Left hindlimb (tissue), 1 donor: ENCODE results near the gene ME3.

Experiments
- DNase-seq: peaks from one replicate; pipeline ENCODE4 v3.0.0-alpha.2; 2018

Gene ME3

DNA sequence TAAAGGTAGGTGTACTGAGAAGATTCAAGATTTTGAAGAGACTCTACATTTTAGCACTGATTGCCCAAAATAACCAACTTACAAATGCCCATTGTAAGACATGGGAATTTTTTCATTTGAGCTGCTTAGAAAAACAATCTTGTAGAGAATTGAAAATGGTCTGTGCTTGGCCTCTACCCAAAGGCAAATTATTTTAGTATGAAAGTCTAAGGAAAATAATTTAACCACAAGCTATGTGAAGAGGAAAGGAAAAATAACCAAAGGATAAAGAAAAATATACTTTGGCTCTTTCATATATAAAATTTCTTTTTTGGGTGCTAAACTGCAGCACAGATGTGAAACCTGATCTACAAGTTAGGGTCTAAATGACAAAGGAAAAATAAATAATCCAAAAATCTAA, 54.9 kb downstream of the ME3 start:
- no peak for DNase-seq

DNA sequence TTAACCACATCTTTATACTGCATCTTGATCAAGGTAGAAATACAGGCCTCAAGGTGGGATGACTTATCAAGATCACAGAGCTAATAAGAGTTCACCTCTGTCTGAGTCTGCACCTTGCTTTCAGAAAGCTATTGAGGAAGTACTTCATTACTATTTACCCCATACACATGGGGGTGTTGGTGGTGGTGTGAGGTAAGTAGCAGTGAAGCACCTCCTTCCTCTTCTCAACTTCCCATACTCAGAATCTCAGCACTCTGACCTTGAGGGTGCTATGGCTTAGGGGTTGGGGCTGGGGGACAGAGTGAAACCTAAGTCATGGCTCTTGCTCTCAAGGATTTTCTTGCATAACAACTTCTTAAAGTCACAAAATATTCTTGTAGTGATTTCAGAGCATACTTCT, 56.9 kb downstream of the ME3 start:
- DNase-seq = no peak

DNA sequence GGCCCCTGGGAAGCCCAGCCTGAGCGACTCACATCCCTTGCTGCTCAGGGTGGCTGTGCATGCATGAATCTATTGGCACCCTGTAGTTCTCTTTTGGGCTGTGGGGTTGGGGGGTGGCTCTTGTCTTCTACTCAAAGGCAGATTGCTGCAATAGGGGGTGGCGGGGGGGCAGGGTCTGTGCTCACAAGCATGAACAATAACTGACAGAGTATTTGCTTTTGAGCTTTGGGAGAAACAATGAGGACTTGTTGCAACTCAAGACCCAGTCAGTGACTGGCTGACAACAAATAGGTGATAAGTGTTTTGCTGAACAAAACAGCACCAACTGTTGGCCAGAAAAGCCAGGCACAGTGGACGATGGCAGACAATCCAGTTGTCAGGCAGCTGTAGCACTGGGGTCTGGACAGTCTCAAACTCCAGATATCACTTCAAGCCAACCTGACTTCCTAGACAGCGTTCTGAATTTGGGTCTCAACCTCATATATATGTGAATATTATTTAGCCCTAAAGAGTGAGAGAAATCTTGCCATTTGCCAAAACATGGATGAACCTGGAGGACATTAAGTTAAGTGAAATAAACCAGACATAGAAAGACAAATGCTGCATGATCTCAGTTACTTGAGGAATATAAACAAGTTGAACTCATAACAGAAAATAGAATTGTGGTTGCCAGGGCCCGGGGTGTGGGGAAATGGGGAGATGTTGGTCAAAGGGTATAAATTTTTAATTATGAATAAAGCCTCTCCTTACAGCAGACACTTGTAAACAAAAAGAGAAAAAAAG, 61.7 kb downstream of the ME3 start:
- no peak for DNase-seq

DNA sequence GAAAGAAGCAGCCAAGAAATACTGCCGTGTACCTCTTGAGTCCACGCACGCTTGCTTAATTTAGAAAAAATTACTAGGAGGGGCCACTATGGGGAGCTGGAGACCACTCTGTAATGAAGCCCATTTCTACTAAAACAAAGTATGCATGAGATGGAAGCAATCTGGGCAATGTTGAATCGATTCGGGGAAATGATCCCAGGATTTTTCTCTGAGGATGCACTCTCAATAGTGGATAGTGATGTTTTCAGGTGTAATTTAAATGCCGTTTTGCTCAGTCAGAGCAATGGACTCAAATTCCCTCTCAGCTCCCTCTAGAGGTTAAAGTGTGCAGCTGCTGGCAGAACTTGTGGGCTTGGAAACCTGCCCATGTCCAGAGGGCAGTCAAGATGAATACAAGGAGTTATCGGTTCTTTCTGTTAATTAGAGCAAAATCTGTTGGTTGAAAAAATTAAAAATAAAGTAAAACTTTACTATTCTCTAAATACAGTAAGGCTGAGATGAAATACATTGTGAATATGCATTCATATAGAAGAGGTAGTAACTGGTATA, 64.1 kb downstream of the ME3 start:
- peak; percentile 82 for DNase-seq

DNA sequence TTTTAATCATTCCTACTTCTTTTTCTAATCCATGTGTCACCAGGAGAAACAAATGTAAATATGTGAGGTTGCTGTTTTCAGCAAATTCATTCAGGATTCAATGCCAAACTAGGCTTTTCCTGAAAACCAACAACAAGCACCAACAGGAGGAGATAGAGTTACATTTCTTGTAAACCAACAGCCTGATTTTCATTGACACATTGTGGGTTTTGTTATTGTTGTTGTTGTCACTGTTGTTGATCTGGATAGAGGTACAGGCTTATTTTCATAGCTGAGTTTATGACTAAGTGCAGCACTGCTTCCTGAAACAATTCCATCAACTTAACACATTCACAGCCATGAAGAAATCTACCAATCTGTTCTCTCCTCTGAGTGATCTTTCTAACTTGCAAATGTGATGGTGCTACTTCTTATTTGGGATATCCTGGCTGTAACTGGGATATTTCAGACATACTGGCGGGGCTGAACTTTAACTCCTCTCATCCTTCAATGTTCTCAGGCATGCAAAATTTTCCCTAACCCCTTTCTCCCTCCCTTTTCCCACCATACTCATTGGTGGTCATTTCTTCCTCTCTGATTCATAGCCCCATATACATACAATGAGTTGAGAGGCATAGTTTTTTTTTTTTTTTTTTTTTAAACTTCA, 65.5 kb downstream of the ME3 start:
- DNase-seq = no peak

DNA sequence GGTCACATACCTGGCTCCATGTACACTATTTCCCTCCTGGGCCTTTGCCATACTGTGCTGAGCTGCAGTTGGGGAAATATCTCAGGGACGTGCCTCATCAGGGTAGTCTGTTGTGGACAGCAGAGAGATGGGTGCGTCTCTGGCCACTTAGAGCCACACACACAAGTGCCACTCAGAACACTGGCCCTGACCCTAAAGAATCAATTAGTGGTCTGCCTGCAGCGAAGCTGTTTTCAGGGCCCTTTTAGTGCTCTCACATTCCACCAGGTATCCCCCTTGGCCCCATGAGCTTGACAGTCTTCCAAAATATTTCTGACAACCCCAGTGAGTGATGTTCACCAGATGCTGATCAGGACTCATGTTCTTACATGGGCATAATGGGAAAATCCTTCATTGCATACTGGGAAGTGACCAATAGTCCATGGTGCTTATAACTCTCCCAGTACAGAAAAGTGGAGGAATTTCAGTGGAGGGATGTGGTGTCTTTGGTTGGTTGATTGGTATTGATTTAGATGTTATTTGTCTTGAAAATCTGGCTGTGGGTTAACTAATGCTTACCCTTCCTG, 66.1 kb downstream of the ME3 start:
- DNase-seq = no peak

DNA sequence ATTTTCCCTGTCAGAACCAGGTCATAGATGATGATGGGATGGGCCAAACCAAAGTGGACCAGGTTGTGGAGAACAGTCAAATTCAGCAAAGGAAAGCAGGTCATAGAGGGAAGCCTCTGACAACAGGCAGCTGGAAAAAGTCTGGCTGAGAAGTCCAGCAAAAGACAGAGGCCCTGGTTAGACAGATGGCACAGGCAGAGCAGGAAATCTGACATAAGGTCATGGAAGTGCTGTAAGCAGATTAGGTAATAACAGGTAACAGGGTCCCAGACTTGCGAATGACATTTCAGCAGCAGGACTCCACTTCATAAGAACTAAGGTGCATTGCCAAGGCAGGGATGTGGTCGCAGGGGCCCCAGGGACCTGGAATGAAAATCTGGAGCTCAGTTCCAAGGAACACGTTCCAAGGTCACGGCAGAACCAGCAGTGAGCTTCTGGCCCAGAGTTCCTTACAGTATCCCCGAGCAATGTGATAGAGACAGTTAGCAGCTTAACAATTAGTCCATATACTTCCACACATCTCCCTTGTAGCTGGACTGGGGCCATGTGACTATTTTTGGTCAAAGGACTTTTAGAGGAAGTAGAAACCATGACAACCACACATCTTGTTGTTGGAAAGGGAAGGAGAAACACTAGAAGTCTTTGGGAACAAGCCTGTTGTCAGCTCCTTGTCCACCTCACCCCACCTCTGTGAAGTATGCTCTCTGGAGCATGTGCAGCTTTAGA, 75.4 kb downstream of the ME3 start:
- peak; percentile 74 for DNase-seq

DNA sequence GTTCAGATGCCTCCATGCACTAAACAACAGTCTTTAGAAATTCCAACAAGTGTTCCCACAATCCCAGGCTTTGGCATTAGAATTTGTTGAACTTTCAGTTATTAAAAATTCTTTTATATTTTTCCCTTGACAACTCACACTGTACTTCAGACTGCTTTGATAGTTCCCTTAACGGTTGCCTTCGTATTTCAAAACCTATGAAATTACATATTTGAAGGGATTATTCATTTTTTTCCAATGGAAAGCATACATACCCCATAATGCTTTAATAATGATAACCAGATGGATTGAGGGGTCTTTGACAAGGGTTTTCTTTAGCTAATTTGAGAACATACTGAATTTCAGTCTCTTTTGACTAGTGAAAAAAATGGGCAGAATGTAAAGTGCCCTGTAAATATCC, 76.5 kb downstream of the ME3 start:
- DNase-seq = no peak

DNA sequence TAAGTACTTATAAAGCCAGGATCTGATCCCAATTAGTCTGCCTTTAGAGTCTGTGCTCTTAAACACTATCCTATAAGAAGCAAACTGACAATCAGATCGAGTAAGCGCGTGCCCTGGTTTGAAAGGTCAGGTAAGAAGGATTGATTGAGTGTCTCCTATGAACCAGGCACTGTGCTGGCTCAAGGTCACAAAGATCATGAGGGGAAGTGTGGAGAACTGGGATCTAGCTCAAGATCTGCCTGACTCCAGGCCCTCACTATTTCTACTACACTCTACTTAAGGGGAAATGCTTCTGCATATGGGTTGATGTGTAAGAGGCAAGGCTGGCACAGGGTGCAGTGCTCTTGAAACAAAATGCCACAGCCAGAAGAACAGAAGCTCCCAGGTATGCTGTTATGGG, 77.0 kb downstream of the ME3 start:
- no peak for DNase-seq

DNA sequence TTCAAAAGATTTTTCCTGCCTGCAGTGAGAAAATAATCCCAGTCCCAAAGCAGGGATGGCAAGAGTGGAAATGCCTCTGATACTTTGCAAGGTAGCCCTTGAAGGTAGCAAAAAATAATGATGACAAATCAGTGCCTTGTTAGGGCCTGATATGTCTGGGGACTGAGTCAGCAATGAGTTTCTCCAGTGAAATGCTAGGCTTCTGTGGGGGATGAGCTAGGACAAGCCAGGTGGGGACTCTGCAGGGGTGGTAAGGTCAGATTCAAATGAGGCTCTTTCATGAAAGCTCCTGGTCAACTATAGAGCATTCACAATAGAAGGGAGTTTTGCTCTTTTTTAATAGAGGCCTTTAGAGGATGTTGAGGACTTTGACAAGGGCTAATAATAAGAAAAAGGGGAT, 77.7 kb downstream of the ME3 start:
- no peak for DNase-seq

DNA sequence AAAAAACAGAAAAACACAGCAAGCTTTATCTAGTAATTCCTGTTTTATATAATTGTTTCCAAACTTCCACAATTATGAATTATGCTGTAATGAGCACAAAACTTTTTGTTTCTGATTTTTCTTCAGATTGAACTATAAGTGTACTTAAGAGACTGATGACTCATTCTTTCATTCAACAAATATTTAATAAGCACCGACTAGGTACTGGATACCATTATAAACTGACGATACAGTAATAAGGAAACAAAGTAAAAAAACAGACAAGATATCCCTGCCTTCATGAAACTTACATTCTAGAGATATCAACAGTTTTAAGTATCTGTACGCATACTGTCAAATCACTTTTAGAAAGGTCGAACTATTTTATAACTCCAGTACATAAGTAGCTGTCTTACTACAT, 78.6 kb downstream of the ME3 start:
- DNase-seq = no peak

DNA sequence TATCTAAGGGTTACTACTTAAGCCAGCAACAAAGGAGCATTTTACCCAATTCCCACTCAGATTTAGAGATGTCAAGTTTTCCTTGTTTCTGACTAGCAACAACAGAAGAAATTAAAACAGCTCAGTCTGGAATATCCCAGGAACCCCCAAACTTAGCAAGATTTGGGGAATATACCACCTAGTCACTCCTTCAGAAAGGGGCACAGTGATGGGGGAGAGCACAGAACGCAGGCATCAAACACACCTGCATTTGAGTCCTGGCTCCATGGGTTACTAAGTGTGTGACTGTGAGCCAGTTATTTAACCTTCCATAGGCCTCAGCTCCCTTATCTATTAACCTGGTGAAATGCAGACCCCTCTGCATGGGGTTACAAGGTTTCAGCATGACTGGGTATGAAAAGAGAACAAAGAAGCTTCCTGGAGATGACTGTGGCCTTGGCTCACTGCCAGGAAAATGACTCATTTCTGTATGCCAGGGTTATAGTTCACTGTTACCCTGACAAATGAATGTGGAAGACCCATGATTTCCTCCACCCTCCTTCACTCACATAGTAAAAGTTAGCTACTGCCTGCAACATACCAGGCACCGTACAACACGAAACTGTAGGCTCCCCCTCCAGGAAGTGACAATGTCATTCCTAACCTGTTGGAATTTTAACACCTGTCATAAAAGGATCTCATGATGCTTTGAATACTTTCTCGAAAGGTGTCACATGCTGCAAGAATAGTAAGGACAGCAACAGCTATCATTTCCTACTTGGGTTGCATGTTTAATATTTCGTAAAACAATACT, 79.6 kb downstream of the ME3 start:
- DNase-seq = no peak

DNA sequence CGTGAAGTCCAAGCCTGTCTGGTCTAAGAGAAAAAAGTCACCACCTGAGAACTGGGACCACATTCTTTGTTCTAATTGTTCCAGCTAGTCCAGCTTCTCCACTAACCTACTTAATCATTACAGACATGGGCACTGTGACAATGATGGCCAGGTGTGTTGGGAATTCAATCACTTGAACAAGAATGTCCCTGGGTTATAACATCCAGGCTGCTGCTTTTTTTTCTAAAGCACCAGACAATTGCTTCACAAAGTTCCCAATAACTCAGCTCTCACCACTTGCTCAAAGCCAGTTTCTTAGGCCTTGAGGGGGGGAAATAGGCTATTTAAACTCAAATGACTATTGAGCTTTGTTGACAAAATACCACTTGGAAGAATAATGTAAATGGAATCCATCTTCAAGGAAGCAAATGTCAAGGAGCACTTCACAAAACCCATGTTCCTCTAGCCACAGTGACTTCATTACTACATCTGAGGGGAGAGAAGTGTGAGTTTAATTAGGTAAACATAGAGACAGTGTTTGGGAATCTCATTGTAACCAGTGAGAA, 80.3 kb downstream of the ME3 start:
- no peak for DNase-seq

DNA sequence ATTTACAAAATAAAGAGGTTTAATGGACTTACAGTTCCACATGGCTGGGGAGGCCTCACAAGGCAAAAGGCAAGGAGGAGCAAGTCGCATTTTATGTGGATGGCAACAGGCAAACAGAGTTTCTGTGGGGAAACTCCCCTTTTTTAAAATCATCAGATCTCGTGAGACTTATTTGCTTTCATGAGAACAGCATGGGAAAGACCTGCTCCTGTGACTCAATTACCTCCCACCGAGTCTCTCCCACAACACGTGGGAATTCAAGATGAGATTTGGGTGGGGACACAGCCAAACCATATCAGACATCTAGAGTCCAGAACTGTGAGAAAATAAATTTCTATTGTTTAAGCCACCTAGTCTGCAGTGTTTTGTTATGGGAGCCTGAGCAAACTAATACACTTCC, 80.8 kb downstream of the ME3 start:
- DNase-seq = no peak

DNA sequence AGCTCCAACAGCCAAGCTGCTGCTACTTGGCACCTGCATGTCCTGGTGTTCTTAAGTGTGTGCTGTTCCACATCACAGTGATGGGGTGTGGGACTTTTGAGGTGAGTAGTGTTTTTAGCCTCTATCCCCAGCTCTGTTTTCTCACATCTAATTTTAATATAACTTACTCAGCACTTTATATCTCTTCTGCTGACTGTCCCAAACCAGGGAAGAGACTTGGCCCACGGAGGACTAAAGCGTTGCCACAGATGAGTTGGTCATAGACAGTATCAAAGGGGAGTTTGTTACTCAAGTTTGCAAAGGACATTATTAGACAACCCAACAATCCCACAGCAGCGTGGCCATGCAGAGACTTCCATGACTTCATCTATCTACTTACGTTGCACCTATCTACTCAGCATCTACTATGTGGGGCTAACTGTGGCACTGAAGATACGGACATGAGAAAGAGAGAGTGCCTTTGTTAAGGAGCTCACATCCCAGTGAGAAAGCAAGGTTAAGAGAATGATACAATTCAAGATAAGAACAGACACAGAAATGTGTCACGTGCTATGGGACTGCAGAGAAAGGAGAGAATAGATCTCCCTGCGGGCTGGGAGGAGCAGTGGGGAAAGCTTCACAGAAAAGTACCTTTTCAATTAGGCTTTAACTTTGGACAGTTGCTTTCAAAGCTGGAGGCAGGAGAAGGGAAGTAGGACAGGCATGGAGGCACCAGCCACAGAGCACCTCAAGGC, 82.4 kb downstream of the ME3 start:
- no peak for DNase-seq

DNA sequence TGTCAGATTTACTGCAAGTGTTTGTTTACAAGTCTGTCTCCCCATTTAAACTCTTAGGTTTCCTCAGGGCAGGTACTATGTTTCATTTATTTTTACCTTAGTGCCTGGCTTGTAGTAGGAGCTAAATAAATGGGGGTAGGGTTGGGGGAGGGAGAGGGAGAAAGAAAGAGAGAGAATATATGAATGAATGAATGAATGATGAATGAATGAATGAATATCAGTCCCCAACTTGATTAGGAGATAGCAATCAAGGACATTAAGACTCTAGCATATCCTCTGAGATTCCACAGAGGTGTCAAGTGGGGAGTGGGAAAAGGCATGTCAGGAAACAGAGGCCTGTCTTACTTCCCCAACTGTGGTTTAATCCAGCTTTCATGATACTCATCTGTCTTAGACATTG, 83.2 kb downstream of the ME3 start:
- DNase-seq = no peak

DNA sequence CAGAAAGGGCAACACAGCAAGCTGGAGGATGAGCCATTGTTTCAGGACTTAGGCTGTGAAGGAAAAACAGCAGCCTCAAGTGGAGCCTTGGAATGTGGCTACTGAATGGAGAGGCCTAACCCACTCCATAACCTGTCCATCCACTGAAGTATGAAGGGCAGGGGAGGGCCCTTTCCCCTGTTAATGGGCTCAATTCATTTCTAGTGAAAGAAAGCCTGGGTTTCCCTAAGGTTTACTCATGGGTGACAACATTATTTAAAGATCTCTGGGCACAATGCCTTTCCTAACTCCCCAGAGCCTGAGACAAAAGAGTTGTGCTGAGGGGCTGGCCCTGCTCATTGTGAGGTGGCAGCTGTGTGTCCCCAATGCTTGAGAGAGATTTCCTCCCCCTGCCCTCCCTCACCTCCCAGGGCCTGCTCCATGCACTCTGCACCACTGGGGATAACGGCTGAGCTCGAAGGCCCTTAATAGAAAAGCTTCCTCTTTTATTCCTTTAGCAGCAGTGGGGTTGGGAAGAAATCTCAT, 83.8 kb downstream of the ME3 start:
- no peak for DNase-seq

DNA sequence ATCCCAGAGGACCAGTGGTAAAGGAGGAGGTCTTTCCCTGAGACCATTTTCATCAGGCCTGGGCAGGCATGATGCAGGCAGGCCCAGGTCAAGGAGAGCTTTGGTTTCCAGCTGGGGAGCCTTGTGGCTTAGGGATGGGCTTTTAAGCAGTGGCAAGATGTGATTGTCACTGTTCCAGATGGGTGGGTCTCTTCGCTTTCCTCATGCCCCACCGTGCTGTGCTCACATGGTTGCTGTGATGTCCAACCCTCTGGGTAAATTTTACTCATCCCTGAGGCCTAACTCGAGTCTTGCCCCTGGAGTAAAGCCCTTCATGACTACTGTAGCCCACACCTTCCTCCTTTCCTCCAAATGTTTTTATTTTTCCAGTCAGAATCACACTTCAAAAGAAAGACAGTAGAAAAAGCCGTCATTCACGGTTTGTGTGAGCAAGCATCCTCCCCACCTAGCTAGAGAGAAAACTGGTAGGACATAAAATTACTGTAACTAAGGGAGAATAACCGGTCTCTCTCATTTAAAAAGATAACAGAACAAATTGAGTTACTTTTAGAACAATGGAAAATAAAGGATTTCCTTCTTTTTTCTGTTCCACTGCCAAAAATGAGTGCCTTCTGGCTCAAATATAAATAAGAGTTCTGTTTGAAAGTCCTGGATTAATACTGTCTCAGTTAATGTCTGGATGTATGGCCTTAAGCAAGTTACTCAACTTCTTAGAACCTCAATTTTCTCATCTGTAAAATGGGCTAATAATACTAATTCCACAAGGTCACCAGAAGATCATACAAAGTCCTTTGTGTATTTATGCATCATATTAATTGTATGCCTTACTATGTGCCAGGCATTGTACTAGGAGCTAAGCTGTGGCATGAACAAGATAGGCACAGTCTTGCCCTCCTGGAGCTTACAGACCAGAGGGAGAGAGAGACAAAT, 84.9 kb downstream of the ME3 start:
- DNase-seq = no peak

DNA sequence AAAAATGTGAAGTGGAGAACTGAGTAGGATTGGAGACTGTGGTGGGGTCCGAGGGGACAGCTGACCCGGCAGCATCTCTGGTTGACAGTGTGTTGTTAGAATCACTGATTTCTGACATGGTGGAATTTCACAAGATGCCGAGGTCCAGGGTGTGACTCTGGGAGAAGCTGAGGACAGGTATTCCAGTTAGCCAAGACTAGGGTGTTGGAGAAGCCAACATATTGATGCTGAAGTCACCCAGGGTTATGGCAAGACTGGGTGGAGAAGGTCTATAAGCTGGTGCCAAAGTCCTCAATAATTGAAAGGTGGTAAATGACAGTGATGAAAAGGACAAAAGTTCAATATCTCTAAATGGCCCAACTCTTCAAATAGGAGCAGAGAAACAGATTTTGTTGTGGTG, 86.1 kb downstream of the ME3 start:
- DNase-seq = no peak

DNA sequence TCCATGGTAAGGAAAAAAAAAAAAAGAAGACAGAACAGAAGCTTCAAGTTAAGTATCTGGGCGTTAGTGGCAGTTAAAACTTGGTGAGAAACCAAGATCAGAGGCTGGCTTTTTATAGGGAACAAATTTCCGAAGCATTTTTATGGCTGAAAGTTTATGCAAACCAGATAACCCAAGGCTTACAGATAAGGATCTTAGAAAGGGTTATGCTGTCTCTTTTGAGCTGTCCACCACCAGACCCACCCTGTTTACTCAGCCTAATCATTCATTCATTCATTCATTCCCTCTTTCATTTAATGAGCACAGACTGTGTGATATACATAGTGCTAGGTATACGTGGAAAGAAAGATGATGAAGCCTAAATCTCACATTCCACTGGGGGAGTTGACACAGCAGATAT, 89.5 kb downstream of the ME3 start:
- DNase-seq = no peak
